HG02798 (cell line): ENCODE data around the gene KCTD5.
A peak's percentile ranks its signal among the peaks of the same experiment; 100 is the strongest.

Experiments
- ATAC-seq: cut with Tn5 transposase; IDR thresholded peaks from one replicate; pipeline ENCODE4 v1.9.1; 2021; ENCODE audit warnings: mild to moderate bottlenecking; ENCODE audit not compliant: unreplicated experiment, poor library complexity

Gene KCTD5

DNA sequence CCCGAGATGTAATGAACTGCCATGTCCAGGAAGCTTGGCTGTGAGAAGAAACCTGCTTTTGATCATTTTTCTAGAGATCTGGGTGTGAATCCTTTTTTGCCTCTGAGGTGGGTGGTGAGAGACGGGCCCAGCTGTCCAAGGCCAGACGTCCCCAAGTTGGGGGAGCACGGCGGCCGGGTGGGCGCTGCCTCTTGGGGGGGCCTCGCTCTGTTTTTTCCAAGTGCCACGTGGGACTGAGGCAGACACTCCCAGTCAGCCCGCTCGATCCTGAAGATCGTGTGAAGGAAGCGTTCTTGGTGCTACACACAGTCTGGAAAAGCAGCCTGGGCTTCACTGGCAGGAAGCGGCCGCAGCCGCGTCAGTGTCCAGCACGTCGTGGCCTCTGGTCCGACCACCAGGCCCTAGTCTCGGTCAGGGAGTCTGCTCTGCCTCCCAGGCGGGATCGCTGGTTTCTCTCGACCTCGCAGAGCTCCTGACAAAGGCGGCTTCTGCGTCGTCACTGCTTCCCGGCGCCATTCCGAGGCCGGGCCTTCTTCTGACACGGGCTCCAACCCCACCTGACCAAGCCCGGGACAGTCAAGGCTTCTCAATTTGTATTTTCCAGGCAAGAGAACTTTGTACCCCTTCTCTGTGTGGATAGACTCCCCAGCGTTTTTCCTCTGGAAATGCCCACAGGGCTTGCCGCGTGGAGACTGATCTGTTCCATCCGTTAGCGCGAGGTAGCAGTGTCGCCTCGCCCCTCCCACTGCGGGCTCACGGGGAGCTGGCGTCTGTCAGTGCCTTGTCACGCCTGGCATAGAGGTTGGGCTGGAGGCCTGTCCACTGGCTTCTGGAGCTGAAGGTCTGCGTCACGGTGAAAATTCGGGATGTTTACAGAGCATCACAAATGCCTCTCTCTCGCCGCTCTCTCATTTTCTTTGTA lies 25.3 kb downstream of the KCTD5 start:
- no peak for ATAC-seq

DNA sequence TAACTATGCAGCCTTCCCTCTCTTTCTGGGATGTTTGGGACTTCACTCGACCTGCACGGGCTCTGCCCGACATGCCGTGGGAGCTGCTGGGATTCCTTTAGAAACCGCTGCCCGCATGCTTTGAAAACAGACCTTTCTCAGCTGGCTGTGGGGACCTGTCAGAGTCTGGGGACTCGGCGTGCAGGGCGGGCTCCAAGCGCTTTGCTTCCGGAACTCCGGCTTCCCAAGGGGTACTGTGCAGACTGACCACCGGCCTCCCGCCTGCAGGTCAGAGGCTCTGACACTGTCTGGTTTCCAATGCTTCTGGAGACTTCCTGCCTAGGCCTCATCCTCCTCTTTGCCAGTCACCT lies 25.9 kb downstream of the KCTD5 start:
- ATAC-seq = no peak

DNA sequence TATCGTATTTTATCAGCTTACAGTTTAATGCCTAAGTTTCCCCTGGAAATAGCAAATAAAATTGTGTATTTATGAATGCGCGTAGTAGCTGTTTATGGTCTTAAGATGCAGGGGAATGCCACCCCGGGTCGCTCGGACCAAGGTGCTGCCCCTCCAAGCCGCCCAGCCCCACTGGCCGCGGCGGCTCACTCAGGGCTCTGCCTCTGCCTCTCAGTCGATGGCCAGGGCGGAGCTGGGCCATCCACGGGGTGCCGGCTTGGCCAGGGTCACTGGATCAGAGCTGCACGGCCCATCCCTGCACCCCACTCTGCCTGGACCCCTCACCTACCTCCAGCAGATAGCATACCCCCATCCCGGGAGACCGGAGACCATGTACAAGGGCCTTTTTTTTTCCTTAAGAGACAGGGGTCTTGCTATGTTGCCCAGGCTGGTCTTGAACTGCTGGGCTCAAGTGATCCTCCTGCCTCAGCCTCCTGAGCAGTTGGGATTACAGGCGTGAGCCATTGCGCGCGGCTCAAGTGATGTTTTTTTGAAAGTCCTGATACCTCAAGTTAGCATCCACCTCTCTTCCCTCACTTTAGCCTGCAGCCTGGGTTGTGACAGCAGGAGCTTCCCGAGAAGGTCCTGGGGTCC lies 26.7 kb downstream of the KCTD5 start:
- ATAC-seq = no peak

DNA sequence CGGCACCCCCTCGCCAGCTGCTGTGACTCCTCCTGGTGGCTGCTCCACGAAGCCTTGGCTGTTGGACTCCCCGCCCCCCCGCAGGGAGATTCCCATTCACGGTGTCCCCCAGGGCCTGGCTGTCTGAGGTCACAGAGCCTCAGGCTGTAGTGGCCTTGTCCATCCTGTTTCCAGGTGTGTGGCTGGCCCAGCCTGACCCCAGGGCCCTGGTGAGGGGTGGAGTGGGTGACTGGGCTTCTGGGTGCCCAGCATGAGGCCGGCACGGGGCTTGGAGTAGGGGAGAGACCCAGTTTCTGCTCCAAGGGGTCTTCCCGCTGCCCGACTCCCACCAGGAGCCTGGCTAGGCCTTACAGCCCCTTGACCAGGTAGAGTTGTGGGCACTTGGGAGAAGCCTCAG lies 27.3 kb downstream of the KCTD5 start:
- ATAC-seq = no peak

DNA sequence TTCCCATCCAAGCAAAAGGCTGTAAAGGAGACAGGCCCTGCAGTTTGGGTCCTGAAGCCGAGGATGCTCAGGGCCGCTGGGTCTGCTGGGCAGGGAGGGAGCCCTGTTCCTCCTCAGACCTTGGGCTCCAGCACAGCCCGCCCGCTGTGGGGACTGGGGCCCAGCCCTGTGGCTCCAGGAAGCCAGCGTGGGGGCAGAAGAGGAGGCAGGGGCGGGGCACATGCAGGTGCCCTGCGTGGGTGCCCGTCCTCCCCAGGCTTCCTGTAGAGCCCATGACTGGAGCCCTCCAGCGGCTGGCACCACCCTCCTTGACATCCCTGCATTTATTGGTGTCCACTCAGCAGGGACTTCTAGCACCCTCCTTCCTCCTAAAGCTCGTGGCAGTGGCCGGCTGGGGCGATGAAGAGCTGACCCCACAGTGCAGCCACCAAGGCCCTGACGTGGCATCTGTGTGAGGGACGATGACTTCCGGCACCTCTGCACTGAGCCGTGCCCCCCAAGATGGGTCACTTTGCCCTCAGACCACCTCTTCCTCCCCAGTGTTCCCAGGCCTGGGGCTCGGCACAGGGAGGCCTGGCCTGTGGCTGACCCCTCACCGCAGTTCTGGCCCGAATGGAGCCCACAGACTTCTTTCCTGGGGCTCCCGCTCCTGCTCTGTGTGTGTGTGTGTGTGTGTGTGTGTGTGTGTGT lies 27.8 kb downstream of the KCTD5 start:
- ATAC-seq = no peak

DNA sequence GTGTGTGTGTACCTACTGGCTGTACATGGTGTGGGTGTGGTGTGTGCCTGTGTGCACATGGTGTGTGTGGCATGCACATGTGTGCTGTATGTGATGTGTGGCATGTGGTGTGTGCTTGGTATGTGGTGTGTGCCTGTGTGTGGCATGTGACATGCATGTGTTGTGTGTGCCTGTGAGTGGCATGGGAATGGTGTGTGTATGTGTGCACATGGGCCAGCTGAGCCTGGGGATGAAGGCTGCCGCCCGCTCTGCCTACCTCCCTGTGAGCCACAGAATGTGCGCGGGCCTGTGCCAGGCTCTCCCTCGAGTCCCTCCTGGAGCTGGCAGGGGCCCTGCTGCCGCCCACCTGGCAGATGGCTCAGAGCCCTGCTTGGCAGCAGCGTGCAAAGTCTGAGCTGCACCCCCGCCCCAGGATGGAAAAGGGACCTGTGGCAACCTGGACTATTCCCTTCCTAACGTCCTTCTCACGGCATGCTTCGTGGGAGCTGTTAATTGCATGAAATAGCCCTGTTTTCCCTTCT lies 28.4 kb downstream of the KCTD5 start:
- ATAC-seq = no peak

DNA sequence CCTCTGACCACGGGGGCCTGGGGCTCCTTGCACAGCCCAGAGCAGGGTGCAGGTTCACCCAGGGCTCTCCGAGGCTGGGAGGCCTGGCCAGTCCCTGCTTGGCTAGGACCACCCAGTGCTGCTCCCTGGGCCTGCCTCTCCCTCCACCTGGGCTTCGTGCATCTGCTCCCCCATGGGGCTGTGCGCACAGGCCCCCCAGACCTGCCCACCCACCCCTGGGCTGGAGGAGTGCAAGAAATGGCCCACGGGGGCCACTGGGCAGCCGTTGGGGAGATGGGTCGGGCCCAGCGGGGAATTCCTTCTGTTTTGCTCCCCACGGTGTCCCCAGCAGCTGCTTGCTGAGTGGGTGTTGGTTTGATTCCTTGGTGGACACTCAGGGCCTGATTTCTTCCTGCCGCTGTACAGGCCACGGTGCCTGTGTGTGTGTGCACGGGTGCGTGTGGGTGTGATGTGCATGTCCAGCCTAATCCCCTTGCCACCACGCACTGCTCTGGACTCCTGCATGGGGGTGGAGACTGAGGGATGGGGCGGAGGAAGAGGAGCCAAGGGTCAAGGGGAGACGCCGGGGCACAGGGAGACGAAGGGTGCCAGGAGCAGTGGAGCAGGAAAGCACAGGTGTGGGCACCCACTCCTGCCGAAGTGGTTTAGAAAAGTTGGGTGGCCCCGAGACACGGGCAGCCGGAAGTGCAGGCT lies 29.2 kb downstream of the KCTD5 start:
- no peak for ATAC-seq

DNA sequence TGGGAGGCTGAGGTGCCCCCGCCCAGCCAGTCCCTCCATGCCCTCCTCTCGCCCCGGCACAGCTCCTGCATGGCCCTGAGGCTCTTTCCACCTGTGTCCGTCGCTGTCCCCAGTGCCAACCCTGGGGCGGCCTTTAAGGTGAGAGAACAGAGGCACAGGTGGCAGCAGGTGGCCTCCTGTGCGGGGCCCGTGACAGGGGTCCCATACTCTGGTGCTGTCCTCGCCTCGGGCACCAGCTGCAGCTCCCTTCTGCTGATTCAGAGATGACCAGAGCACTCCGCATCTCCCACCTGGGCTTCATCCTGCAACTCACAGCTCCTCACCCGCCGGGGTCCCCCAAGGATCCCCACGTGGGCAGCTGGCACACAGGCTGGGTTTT lies 29.7 kb downstream of the KCTD5 start:
- no peak for ATAC-seq

DNA sequence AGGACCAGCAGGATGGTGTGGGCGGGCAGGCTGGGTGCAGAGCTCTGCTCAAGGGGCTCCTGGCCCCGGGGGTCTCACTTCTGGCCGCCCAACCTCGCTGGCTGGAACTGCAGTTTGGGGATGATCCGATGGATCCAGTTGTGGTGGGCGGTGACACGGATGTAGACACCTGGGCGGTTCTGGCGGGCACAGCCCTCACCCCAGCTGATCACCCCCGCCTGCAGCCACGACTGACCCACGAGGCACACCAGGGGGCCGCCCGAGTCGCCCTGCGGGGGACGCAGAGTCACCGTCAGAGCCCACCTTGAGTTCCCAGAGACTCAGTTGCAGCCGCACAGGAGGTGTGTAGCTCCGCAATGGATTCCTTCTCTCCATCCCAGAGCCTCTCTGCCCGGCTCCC lies 30.2 kb downstream of the KCTD5 start:
- ATAC-seq = no peak

DNA sequence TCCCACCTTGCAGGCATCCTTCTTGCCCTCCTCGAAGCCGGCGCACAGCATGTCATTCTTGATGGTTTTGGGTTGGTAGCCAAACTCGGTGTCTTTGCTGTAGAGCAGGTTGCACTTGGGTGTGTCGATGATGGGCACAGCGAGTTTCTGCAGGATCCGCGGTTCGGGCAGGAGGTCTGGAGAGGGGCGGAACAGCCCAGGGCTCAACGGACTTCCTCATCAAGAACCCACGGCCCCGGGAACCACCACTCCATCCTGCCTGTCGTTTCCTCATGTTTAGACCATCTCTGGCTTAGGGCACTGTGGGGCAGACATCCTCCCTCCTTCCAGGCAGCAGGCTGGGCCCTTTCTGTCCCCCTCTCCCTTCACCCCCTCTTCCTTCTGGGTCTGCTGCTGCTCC lies 31.2 kb downstream of the KCTD5 start:
- ATAC-seq = no peak

DNA sequence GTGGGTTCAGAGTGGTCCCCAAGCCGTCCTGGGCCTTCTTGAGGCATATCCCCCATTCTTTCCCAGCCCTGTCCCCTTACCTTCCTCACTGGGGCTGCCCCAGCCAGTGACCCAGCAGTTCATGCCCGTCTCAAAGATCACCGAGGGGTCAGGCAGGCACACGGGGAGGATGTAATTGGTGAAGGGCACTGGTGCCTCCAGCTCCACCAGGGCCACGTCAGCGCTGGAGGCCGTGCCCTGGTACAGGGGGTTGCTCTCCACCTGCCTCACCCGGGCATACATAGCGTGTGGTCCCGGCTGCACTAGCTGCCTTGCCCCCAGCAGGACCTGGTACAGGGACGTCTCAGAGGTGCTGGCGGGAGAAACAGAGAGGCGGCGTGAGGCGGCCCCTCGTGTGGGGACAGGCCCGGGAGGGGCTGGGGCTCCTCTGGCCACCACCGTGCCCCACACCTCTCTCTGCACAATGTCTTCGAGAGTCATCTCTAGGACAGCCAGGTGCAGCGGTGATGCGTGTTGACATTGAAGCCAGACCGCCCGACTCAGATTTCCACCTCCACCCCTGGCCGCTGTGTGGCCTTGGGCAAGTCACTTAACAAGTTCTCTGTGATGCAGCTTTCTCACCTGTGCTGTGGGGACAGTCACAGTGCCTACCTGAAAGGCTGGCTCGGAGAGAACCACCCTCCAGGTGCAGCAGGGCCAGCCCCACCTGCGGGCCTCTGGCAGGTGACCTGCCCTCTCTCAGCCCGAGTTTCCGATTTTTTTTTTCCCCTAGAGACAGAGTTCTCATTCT lies 31.9 kb downstream of the KCTD5 start:
- no peak for ATAC-seq

DNA sequence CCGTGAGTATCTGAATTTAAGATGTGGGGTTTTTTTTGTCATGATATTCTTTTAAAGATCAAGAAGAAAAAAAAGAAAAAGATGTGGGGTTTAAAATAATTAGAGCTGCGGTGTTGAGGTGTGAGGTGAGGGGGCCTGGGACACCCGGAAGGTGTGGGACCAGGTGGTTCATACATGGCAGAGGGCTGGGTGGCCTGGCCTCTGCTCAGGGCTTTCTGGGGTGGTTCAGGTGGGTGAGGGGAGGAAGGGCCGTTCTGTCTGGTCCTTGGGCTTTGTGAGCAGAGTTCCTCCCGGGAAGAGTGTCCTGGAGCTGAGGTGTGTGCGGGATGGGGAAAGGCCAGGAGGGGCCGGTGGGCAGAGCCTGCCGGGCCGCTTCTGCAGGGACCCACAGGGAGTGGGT lies 32.7 kb downstream of the KCTD5 start:
- ATAC-seq = no peak

DNA sequence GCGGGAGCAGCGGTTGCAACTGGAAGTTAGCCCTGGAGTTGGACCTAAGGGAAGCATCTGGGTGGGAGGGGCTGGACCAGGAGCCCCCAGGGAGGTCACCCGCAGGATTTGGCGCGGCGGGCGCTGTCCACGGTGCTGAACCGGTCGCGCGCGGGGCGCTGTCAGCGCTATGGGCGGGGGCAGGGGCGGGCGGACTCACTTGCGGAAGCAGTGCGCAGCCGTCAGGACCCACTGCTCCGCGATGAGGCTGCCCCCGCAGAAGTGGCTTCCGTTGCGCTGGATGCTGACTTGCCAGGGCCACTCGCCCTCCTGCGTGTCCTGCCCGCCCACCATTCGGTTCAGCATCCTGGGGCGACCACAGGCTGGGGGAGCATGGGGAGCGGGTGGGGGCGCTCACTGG lies 33.2 kb downstream of the KCTD5 start:
- ATAC-seq = peak; percentile 32

DNA sequence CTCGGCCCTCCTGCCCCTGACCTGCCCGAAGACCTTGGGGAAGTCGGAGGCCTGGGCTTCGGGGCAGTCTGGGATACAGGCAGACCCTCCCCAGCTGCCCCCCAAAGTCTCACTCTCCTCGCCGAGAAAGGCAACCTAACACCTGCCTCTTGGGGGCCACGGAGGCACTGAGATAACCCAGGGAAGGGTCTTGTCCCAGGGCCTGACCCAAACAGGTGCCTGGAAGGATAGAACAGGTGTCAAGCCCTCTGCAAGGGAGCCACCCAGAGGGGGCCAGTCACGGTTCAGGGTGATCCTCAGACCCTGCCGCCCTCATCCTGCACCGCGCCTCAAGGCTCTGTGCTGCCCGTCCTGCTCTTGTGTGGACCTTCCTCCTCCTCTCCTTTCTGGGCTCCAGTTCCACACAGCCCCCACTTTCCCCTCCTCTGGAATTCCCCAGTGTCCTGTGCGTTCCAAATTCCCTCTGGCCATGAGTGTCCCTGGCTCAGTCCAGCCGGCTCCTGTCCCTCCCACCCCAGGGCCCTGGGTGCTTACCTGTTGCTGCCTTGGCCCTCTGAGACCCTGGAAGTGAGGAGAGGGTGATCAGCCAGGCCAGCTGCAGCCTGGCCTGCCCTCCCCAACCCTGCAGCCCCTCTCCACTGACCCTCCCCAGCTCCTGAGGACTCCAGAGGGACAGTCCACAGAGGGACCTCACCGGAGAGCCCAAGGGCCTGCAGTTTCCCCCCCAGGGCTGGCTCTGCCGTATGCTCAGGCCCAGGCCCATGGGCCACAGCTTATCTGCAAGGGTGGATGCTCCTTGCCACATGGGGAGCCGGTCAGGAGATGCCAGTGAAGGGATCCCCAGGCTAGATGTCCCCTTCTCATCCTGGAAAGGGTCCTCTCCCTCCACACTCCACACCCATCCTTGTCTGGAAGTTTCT lies 33.9 kb downstream of the KCTD5 start:
- no peak for ATAC-seq

DNA sequence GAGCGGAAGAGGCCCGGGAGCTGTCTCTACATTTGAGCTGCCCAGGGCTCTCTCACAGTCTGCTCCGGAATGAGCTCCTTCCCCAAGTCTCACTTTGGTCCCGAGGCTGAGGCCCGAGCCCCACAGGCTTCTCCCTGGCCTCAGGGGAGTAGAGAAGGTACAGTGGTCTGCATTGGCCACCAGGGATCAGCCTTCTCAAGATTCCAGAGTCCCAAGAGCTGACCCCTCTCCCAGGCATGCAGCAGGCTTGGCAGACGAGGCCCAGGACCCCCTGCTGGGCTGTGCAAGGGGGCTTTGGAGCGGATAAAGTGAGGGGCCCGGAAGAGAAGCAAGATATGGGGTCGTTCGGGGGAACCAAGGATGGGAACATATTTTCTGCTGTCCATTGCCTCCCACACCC lies 34.6 kb downstream of the KCTD5 start:
- ATAC-seq = no peak

DNA sequence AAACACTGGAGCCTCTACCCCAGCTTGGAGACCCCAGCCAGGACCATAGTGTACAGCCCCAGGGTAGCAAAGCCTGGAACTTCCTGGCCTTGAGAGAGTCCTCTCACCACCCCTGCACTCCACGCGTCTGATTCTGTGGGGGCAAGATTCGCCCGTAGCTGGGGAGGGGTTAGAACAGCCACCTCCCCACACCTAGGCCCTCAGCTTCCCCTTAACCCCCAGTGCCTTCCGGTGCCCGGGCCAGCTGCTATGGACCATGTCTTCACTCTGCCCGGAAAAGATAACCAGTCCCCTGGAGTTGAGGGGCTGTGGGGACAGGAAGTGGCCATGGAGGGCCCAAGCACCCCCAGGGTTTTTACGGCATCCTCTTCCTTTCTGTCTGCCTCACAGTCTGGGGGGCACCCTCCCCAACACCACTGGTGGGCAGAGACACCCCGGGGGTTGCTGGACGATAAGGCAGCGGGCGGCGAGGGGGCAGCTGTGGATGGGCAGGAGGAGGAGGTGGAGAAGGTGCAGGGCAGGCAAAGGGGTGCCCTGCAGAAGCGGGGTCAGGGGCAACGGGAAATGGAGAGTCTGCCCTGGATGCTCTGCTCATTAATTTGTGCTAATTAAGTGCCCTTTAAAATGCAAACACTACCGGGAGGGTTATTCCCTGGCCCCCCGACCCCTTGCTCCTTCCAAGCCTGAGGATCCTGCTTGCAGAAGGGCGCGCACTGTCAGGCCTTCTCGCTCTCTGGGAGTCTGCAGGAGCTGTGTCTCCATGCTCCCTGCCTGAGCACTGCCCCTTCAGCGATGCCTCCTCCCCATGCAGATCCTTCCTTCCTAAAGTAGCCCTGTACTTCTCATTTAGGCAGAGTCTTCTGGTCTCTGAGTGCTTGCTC lies 35.3 kb downstream of the KCTD5 start:
- ATAC-seq = no peak

DNA sequence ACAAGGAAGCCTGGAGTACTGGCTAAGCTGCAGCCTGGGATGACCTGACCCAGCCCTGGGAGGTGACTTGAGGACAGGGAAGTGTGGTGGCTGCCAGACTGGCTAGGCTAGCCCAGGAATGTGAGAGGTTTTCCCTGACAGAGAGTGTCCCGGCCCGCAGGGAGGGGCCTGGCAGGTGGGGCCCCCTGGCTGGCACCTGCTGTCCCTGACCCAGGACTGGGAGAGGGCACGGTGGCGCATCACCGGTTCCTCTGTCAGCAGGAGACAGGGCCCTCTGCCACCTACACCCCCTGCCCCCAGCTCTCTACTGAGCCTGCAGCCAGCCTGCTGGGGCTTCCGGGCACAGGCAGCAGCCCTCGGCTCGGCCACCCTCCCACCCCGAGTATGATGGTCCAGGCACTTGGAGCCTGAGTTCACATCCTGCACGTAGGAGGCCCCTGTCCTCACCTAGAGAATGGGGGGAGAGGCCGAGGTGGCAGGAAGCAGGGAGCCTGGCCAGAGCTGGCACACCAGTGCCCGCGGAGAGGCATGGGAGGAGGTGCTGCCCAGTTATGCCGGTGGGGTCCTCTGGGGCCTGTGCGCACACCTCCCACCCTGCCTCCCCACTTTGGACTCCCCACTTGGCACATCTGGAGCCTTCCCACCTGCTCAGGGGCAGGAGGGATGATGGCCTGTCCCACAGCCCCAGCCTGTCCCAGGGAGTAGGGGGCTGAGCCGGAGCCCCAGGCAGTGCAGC lies 37.2 kb downstream of the KCTD5 start:
- no peak for ATAC-seq
